PC-9 (cell line): ENCODE data around the gene CYP27C1.

Source experiments
- EZH2 ChIP-seq: fragments of 200-600 bp; sonication (generic); IDR thresholded peaks from 2 replicates; pipeline ENCODE4 v1.8.0; 2017; ENCODE audit warnings: antibody characterized with exemption, low read depth
- TF ChIP-seq, protein P1 (sequence below): fragments of 200-600 bp; sonication (generic); conservative IDR thresholded peaks from 2 replicates; pipeline ENCODE4 v1.6.1; 2017; ENCODE audit warnings: mixed run types, antibody characterized with exemption, mild to moderate bottlenecking, moderate library complexity

DNA sequence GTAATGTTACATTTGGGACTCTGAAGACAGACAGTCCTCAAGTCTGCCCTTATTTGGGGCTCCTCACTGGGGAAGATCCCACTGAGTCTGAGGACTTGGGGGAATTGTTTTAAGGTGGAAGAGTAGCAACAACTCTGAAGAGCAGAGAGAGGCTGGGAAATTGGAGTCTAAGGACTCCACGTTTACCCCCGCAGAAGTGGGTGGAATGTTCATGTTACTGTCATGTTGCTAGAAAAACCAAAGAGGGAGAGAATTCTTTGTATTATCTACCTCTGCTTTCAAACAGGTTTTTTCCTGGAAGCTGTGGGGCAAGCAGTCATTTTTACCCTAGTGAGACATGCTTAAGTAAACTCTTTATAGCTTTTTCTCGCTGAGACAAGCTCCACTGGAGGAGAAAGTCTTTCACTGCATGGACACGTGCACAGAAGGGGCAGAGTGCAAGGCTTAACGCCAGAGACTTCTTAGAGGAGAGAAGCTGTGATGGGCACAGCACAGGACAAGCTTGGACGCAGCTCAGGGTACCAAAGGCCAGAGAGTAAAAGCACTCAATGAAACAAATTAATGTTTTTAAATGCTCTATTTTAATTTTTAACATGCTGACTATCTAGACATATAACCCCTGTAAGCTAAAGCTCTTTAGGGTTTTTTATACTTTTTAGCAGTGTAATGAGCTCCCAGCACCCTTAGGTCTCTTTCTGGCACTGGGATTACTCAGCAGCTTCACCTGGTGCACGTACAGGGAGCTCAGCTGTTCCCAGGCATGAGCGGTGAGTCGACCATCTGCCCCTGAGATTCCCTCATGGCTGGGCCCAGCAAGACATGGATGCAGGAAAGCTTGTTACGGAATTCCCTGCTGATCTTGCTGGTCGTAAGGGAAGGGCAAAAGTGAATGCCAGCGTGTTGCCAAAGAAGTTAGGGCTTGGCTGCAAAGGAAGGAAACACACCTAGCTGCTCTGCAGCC lies 58.6 kb downstream of the CYP27C1 start:
- TF ChIP-seq, protein P1, sequence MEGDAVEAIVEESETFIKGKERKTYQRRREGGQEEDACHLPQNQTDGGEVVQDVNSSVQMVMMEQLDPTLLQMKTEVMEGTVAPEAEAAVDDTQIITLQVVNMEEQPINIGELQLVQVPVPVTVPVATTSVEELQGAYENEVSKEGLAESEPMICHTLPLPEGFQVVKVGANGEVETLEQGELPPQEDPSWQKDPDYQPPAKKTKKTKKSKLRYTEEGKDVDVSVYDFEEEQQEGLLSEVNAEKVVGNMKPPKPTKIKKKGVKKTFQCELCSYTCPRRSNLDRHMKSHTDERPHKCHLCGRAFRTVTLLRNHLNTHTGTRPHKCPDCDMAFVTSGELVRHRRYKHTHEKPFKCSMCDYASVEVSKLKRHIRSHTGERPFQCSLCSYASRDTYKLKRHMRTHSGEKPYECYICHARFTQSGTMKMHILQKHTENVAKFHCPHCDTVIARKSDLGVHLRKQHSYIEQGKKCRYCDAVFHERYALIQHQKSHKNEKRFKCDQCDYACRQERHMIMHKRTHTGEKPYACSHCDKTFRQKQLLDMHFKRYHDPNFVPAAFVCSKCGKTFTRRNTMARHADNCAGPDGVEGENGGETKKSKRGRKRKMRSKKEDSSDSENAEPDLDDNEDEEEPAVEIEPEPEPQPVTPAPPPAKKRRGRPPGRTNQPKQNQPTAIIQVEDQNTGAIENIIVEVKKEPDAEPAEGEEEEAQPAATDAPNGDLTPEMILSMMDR = no peak
- TF ChIP-seq EZH2 = no peak
